DND-41 (cell line): ENCODE data around the gene TSHZ2.

Source experiments
- ATAC-seq: fragments of 200-7000 bp; cut with Tn5 transposase; 3 replicates; pipeline ENCODE4 v1.9.1; 2021; ENCODE audit warnings: low read depth; ENCODE audit not compliant: insufficient read depth
- DNase-seq: peaks from one replicate; pipeline ENCODE4 v3.0.0-alpha.2; 2020
- H2AFZ ChIP-seq: 2 replicates; pipeline ENCODE4 v1.6.0; 2012; ENCODE audit warnings: low read depth, low read length
- H3K27ac ChIP-seq: 2 replicates; pipeline ENCODE4 v1.5.1; 2012; ENCODE audit warnings: low read length, inconsistent platforms
- H3K27me3 ChIP-seq: fragments of 200-600 bp; sonication (generic); 2 replicates; pipeline ENCODE4 v1.6.0; 2012; ENCODE audit warnings: low read length, mild to moderate bottlenecking, inconsistent platforms; ENCODE audit not compliant: insufficient read depth, poor library complexity
- H3K36me3 ChIP-seq: 2 replicates; pipeline ENCODE4 v1.5.1; 2012; ENCODE audit warnings: low read length, inconsistent platforms; ENCODE audit not compliant: insufficient read depth
- H3K4me1 ChIP-seq: 2 replicates; pipeline ENCODE4 v1.5.1; 2012; ENCODE audit warnings: mild to moderate bottlenecking, low read length; ENCODE audit not compliant: insufficient read depth
- H3K4me2 ChIP-seq: 2 replicates; pipeline ENCODE4 v1.6.0; 2012; ENCODE audit warnings: mild to moderate bottlenecking, moderate library complexity, low read length, inconsistent platforms; ENCODE audit not compliant: insufficient read depth
- H3K4me3 ChIP-seq, 2 experiments: fragments of 200-600 bp in 1 of 2; shearing (Covaris generic) in 1 of 2; 2 replicates each; pipeline ENCODE4 v1.5.1; 2012 to 2016; ENCODE audit warnings: inconsistent platforms in 2 of 2, low read length in 2 of 2, mild to moderate bottlenecking in 2 of 2, low read depth in 1 of 2, moderate library complexity in 1 of 2
- H3K79me2 ChIP-seq: 2 replicates; pipeline ENCODE4 v1.6.0; 2012; ENCODE audit warnings: low read length, inconsistent platforms; ENCODE audit not compliant: insufficient read depth
- H3K9ac ChIP-seq: 2 replicates; pipeline ENCODE4 v1.6.0; 2012; ENCODE audit warnings: low read depth, mild to moderate bottlenecking, inconsistent platforms, low read length, moderate library complexity
- H3K9me3 ChIP-seq: 2 replicates; pipeline ENCODE4 v1.5.1; 2012; ENCODE audit warnings: low read length, moderate library complexity, mild to moderate bottlenecking, inconsistent platforms; ENCODE audit not compliant: insufficient read depth, severe bottlenecking
- H4K20me1 ChIP-seq: 2 replicates; pipeline ENCODE4 v1.6.0; 2012; ENCODE audit warnings: low read length; ENCODE audit not compliant: insufficient read depth
- EZH2 ChIP-seq: IDR thresholded peaks from 3 replicates; pipeline ENCODE4 v1.6.1; 2012; ENCODE audit warnings: borderline replicate concordance, low read depth, mild to moderate bottlenecking, moderate library complexity, low read length, inconsistent platforms; ENCODE audit not compliant: severe bottlenecking
- TF ChIP-seq, protein P1 (sequence below): IDR thresholded peaks from 2 replicates; pipeline ENCODE4 v1.5.1; 2012; ENCODE audit warnings: borderline replicate concordance, low read length, moderate library complexity, mild to moderate bottlenecking; ENCODE audit not compliant: poor library complexity, severe bottlenecking; ENCODE audit errors: extremely low read depth

The TSHZ2 gene

DNA sequence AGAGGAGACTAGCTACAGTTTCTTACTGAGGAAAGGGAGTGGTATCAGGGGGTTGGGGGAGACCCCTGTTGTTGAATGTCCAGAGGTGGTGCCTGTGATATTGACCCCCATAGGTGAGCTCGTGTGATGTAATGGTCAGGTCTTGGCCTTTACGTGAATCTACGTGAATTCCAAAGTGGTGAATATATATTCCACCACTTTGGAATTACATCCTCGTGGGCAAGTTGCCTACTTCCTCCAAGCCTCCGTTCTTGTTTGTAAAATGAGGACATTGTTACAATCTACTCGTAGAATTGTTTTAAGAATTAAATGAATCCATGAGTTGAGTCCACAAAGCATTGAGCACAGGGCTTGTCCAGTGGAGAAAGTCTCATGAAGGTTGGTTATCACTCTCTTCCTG is 47.3 kb downstream of the TSHZ2 start:
- Histone ChIP-seq H3K4me1 (no peaks in the 10 kb centered on the region), H3K4me2 (no peak overlapping the region), H3K27ac (no peak overlapping the region), H3K79me2 (no peaks in the 10 kb centered on the region), H3K9ac (no peak overlapping the region), H3K4me3 (no peak overlapping the region), H3K9me3 (no peaks in the 10 kb centered on the region), H2AFZ (no peak overlapping the region), H3K36me3 (no peaks in the 10 kb centered on the region), H4K20me1 (no peaks in the 10 kb centered on the region), H3K27me3 (peaks cover 16% of the 10 kb centered on the region)
- TF ChIP-seq, protein P1, sequence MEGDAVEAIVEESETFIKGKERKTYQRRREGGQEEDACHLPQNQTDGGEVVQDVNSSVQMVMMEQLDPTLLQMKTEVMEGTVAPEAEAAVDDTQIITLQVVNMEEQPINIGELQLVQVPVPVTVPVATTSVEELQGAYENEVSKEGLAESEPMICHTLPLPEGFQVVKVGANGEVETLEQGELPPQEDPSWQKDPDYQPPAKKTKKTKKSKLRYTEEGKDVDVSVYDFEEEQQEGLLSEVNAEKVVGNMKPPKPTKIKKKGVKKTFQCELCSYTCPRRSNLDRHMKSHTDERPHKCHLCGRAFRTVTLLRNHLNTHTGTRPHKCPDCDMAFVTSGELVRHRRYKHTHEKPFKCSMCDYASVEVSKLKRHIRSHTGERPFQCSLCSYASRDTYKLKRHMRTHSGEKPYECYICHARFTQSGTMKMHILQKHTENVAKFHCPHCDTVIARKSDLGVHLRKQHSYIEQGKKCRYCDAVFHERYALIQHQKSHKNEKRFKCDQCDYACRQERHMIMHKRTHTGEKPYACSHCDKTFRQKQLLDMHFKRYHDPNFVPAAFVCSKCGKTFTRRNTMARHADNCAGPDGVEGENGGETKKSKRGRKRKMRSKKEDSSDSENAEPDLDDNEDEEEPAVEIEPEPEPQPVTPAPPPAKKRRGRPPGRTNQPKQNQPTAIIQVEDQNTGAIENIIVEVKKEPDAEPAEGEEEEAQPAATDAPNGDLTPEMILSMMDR: no peak
- TF ChIP-seq EZH2: no peak
- ATAC-seq (no peak), DNase-seq (no peak)

DNA sequence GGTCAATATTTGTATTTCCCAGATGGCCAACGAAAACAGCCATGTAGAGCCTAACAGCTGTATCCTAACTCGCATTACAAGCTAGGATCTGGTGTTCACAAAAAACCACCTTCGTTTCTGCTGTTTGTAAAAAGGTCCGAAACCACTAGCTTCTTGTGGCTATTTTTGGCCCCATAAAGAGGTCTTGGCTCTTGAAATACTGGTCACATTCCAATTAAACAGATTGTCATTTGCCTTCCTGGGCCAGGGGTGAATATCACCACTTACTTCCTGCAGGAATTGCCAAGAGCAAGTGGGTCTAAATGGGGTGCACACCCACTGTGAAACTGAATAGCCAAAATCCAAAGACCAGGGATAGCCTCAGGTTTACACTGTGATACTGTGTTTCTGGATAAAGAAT is 48.2 kb downstream of the TSHZ2 start:
- DNase-seq (no peak), ATAC-seq (no peak)
- H3K27ac ChIP-seq: no peak overlapping the region

GRCh38 chr20:53020834-53021233 is 48.7 kb downstream of the TSHZ2 start:
- Histone ChIP-seq H2AFZ (no peak overlapping the region), H4K20me1 (no peaks in the 10 kb centered on the region), H3K79me2 (no peaks in the 10 kb centered on the region), H3K9me3 (no peaks in the 10 kb centered on the region), H3K4me2 (no peak overlapping the region), H3K27ac (no peak overlapping the region), H3K4me3 (no peak overlapping the region), H3K27me3 (peaks cover 16% of the 10 kb centered on the region), H3K9ac (no peak overlapping the region), H3K36me3 (no peaks in the 10 kb centered on the region), H3K4me1 (no peaks in the 10 kb centered on the region)
- ATAC-seq (no peak), DNase-seq (no peak)
- TF ChIP-seq EZH2: no peak
- TF ChIP-seq, protein P1: no peak

More for the DNA sequence above, 48.2 kb downstream of the TSHZ2 start:
- Histone ChIP-seq H2AFZ (no peak overlapping the region), H3K36me3 (no peaks in the 10 kb centered on the region), H3K27me3 (peaks cover 16% of the 10 kb centered on the region), H3K9me3 (no peaks in the 10 kb centered on the region), H3K4me2 (no peak overlapping the region), H3K79me2 (no peaks in the 10 kb centered on the region), H3K4me3 (no peak overlapping the region), H3K4me1 (no peaks in the 10 kb centered on the region), H4K20me1 (no peaks in the 10 kb centered on the region), H3K9ac (no peak overlapping the region)
- TF ChIP-seq EZH2: no peak
- TF ChIP-seq, protein P1: no peak

DNA sequence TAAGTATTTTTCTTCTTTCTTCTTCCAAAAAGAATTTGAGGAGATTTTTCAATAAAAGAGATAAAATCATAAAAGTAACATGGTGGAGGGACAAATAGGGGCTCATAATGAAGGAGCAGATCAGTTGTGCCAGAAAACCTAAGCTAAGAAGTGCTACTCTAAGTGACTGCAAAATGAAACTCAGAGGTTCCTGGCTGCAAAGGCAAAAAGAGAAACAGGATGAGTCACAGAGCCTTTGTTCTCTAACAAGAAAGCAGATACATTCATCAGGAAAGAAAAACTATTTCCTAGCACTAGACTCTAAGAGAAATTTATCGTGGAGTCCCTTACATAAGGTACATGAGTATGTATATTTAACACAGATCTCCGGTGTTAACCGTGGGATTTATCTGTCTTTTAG is 49.8 kb downstream of the TSHZ2 start:
- DNase-seq (no peak), ATAC-seq (no peak)
- Histone ChIP-seq H3K9ac (no peak overlapping the region), H3K27ac (no peak overlapping the region), H3K27me3 (peaks cover 16% of the 10 kb centered on the region), H3K36me3 (no peaks in the 10 kb centered on the region), H3K79me2 (no peaks in the 10 kb centered on the region), H3K9me3 (no peaks in the 10 kb centered on the region), H3K4me3 (no peak overlapping the region), H2AFZ (no peak overlapping the region), H3K4me1 (no peaks in the 10 kb centered on the region), H3K4me2 (no peak overlapping the region), H4K20me1 (no peaks in the 10 kb centered on the region)
- TF ChIP-seq, protein P1: no peak
- TF ChIP-seq EZH2: no peak
